DND-41 (cell line): ENCODE measurements around the gene LMX1A.

Source experiments
- ATAC-seq: fragments of 200-7000 bp; cut with Tn5 transposase; 3 replicates; pipeline ENCODE4 v1.9.1; 2021; ENCODE audit warnings: low read depth; ENCODE audit not compliant: insufficient read depth
- DNase-seq: peaks from one replicate; pipeline ENCODE4 v3.0.0-alpha.2; 2020
- H2AFZ ChIP-seq: 2 replicates; pipeline ENCODE4 v1.6.0; 2012; ENCODE audit warnings: low read depth, low read length
- H3K27ac ChIP-seq: 2 replicates; pipeline ENCODE4 v1.5.1; 2012; ENCODE audit warnings: low read length, inconsistent platforms
- H3K27me3 ChIP-seq: fragments of 200-600 bp; sonication (generic); 2 replicates; pipeline ENCODE4 v1.6.0; 2012; ENCODE audit warnings: low read length, mild to moderate bottlenecking, inconsistent platforms; ENCODE audit not compliant: insufficient read depth, poor library complexity
- H3K36me3 ChIP-seq: 2 replicates; pipeline ENCODE4 v1.5.1; 2012; ENCODE audit warnings: low read length, inconsistent platforms; ENCODE audit not compliant: insufficient read depth
- H3K4me1 ChIP-seq: 2 replicates; pipeline ENCODE4 v1.5.1; 2012; ENCODE audit warnings: mild to moderate bottlenecking, low read length; ENCODE audit not compliant: insufficient read depth
- H3K4me2 ChIP-seq: 2 replicates; pipeline ENCODE4 v1.6.0; 2012; ENCODE audit warnings: mild to moderate bottlenecking, moderate library complexity, low read length, inconsistent platforms; ENCODE audit not compliant: insufficient read depth
- H3K4me3 ChIP-seq, 2 experiments: fragments of 200-600 bp in 1 of 2; shearing (Covaris generic) in 1 of 2; 2 replicates each; pipeline ENCODE4 v1.5.1; 2012 to 2016; ENCODE audit warnings: inconsistent platforms in 2 of 2, low read length in 2 of 2, mild to moderate bottlenecking in 2 of 2, low read depth in 1 of 2, moderate library complexity in 1 of 2
- H3K79me2 ChIP-seq: 2 replicates; pipeline ENCODE4 v1.6.0; 2012; ENCODE audit warnings: low read length, inconsistent platforms; ENCODE audit not compliant: insufficient read depth
- H3K9ac ChIP-seq: 2 replicates; pipeline ENCODE4 v1.6.0; 2012; ENCODE audit warnings: low read depth, mild to moderate bottlenecking, inconsistent platforms, low read length, moderate library complexity
- H3K9me3 ChIP-seq: 2 replicates; pipeline ENCODE4 v1.5.1; 2012; ENCODE audit warnings: low read length, moderate library complexity, mild to moderate bottlenecking, inconsistent platforms; ENCODE audit not compliant: insufficient read depth, severe bottlenecking
- H4K20me1 ChIP-seq: 2 replicates; pipeline ENCODE4 v1.6.0; 2012; ENCODE audit warnings: low read length; ENCODE audit not compliant: insufficient read depth
- CTCF ChIP-seq: IDR thresholded peaks from 2 replicates; pipeline ENCODE4 v1.5.1; 2012; ENCODE audit warnings: borderline replicate concordance, low read length, moderate library complexity, mild to moderate bottlenecking; ENCODE audit not compliant: poor library complexity, severe bottlenecking; ENCODE audit errors: extremely low read depth
- EZH2 ChIP-seq: IDR thresholded peaks from 3 replicates; pipeline ENCODE4 v1.6.1; 2012; ENCODE audit warnings: borderline replicate concordance, low read depth, mild to moderate bottlenecking, moderate library complexity, low read length, inconsistent platforms; ENCODE audit not compliant: severe bottlenecking

LMX1A gene

GRCh38 chr1:165284454-165284853, 72.1 kb downstream of the LMX1A start:
- Histone ChIP-seq H3K4me3 (no peak overlapping the region), H3K4me2 (no peak overlapping the region), H4K20me1 (no peaks in the 10 kb centered on the region), H3K27ac (no peak overlapping the region), H3K79me2 (no peaks in the 10 kb centered on the region), H3K9me3 (no peaks in the 10 kb centered on the region), H3K36me3 (no peaks in the 10 kb centered on the region), H3K9ac (no peak overlapping the region), H3K4me1 (no peaks in the 10 kb centered on the region), H2AFZ (no peak overlapping the region), H3K27me3 (peaks cover 15% of the 10 kb centered on the region)
- DNase-seq = no peak
- ATAC-seq = no peak
- TF ChIP-seq EZH2 = no peak
- TF ChIP-seq CTCF = no peak

DNA sequence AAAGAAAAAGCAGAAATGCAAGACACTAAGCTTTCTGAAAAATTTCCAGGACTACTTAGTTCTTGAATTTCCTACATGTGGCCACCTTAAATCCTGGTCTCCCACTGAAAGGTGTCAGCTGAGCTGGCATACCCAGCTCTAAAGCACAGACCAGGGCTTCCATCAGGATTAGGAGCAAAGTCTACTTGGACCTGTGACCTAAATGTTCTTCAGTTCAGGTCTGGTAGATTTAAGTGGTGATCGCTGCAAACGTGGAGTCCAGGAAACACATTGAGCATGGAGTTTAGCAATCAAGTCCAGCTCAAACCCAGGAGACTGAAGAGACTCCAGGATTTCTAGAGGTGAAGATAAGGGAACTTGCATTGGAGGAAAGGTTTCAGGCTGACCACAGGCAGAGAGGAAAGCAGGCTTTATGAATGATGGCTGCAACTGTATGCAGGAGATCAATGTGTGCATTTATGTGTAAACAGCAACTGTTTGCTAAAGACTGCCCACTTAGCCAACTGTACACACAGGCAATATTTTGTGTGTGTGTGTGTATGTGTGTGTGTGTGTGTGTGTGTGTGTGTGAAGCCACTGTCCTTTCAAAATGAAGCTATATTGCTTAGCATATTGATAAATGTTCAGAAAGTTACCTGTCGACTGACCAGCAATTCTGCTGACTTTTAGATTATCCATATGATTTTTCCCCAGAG, 75.2 kb downstream of the LMX1A start:
- no peak overlapping the region for H2AFZ ChIP-seq
- DNase-seq (no peak), ATAC-seq (no peak)
- no peaks in the 10 kb centered on the region for H4K20me1 ChIP-seq
- no peaks in the 10 kb centered on the region for H3K4me1 ChIP-seq
- H3K27me3 ChIP-seq = peaks cover 10% of the 10 kb centered on the region
- no peaks in the 10 kb centered on the region for H3K36me3 ChIP-seq
- no peaks in the 10 kb centered on the region for H3K9me3 ChIP-seq
- TF ChIP-seq EZH2 (no peak), CTCF (no peak)
- H3K9ac ChIP-seq = no peak overlapping the region
- no peak overlapping the region for H3K4me2 ChIP-seq
- H3K27ac ChIP-seq = no peak overlapping the region
- no peaks in the 10 kb centered on the region for H3K79me2 ChIP-seq
- H3K4me3 ChIP-seq = no peak overlapping the region

DNA sequence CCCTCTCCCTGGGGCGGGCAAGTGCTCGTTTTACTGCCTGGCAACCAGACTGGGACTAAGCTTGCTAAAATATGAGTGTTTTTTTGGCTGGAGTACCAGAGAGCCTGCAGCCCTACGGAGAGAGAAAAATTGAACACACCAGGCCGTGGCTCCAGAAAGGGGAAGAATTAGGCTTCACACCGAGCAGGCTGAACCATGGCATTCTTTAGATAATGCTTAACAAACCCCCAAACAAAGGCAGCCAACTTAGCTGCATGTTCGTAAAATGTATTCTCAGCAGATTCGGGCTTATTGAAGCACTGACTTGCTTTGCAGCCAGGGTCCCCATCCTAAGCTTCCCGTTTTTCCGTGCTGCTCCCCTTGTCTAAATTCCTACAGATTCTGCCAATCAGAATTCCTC, 76.6 kb downstream of the LMX1A start:
- no peaks in the 10 kb centered on the region for H3K4me1 ChIP-seq
- no peak overlapping the region for H3K4me3 ChIP-seq
- ATAC-seq = no peak
- no peak overlapping the region for H2AFZ ChIP-seq
- H3K79me2 ChIP-seq = no peaks in the 10 kb centered on the region
- H3K4me2 ChIP-seq = no peak overlapping the region
- H3K9ac ChIP-seq = no peak overlapping the region
- no peak for DNase-seq
- H3K27ac ChIP-seq = no peak overlapping the region
- no peak for TF ChIP-seq EZH2
- TF ChIP-seq CTCF = no peak
- no peaks in the 10 kb centered on the region for H3K36me3 ChIP-seq
- peaks cover 7% of the 10 kb centered on the region for H3K27me3 ChIP-seq
- no peaks in the 10 kb centered on the region for H4K20me1 ChIP-seq
- H3K9me3 ChIP-seq = no peaks in the 10 kb centered on the region

- Histone ChIP-seq H2AFZ (no peak overlapping the region), H3K27ac (no peak overlapping the region), H3K4me3 (no peak overlapping the region), H4K20me1 (0 out of 2 replicates have a peak, but pooled peaks cover 3% of the 10 kb centered on the region), H3K79me2 (no peaks in the 10 kb centered on the region), H3K9me3 (no peaks in the 10 kb centered on the region), H3K4me2 (no peak overlapping the region), H3K4me1 (no peaks in the 10 kb centered on the region), H3K27me3 (peaks cover 4% of the 10 kb centered on the region), H3K36me3 (no peaks in the 10 kb centered on the region), H3K9ac (no peak overlapping the region)
- TF ChIP-seq EZH2 = no peak
- TF ChIP-seq CTCF = no peak
- ATAC-seq (no peak), DNase-seq (no peak)
These were observed 80.2 kb downstream of the LMX1A start for GRCh38 chr1:165276314-165276713.
